Endothelial cell of umbilical vein (primary cell): ENCODE measurements around the gene CAMK2B. TPM values are rescaled to one million over a fixed set of nuclear protein-coding genes. Genes with fewer than 3 reads are reported as not detected.

Experiments
- BruUV-seq: library from RNA; stranded (reverse); fragments of 400-500 nt; replicated peaks from 2 replicates; lab custom pipeline; 2021; lab: Mats Ljungman, UMichigan
- CTCF ChIA-PET: fragments of 300-600, 350-600 bp; sonication (Branson Sonifier 250); formaldehyde crosslinking; loops from one replicate; lab custom pipeline; 2021; ENCODE audit warnings: antibody characterized with exemption, inconsistent platforms; lab: Charles Lee
- POLR2A ChIA-PET: fragments of 300-600, 350-600 bp; sonication (Branson Sonifier 250); formaldehyde crosslinking; loops from one replicate; lab custom pipeline; 2021; ENCODE audit warnings: antibody characterized with exemption, inconsistent platforms; lab: Charles Lee
- DNase-seq: peaks from one replicate; pipeline ENCODE4 v3.0.0-alpha.2; 2011; ENCODE audit warnings: low read depth, low spot score
- FAIRE-seq: peaks from 2 replicates; lab custom pipeline; 2011; peaks lifted over from hg19 to GRCh38; lab: Jason Lieb, UNC
- H2AFZ ChIP-seq: 2 replicates; pipeline ENCODE4 v1.6.0; 2012; ENCODE audit warnings: low read depth, low read length, control low read depth, inconsistent platforms
- H3K27ac ChIP-seq: 2 replicates; pipeline ENCODE4 v1.5.1; 2011; ENCODE audit warnings: low read depth, mild to moderate bottlenecking, control low read depth, low read length, moderate library complexity; ENCODE audit not compliant: insufficient read depth
- H3K27me3 ChIP-seq, 2 experiments: 2 replicates each; pipeline versions ENCODE4 v1.6.0 to v1.6.1; 2011; ENCODE audit warnings: low read length in 2 of 2, mixed read lengths in 1 of 2; ENCODE audit not compliant: control insufficient read depth in 2 of 2, insufficient read depth in 2 of 2
- H3K36me3 ChIP-seq, 2 experiments: 2 replicates in 1 of 2; 3 replicates in 1 of 2; pipeline ENCODE4 v1.5.1; 2011; ENCODE audit warnings: low read length in 2 of 2, mild to moderate bottlenecking in 1 of 2, moderate library complexity in 1 of 2; ENCODE audit not compliant: control insufficient read depth in 2 of 2, insufficient read depth in 2 of 2; ENCODE audit errors: extremely low read depth in 1 of 2
- H3K4me1 ChIP-seq: 3 replicates; pipeline ENCODE4 v1.5.1; 2011; ENCODE audit warnings: mild to moderate bottlenecking, low read length; ENCODE audit not compliant: control insufficient read depth, insufficient read depth; ENCODE audit errors: extremely low read depth
- H3K4me2 ChIP-seq: 2 replicates; pipeline ENCODE4 v1.6.1; 2011; ENCODE audit warnings: low read length, control low read depth, mixed read lengths; ENCODE audit not compliant: insufficient read depth
- H3K4me3 ChIP-seq, 3 experiments: fragments of 200-600 bp in 1 of 3; sonication (generic), shearing (Covaris generic) in 1 of 3; replicated peaks in 1 of 3; 2 replicates each; pipeline ENCODE4 v1.5.1; 2011 to 2016; ENCODE audit warnings: control low read depth in 3 of 3, low read length in 3 of 3, mild to moderate bottlenecking in 2 of 3, inconsistent platforms in 1 of 3, low read depth in 1 of 3, moderate library complexity in 1 of 3; ENCODE audit not compliant: insufficient read depth in 1 of 3
- H3K79me2 ChIP-seq: 2 replicates; pipeline ENCODE4 v1.6.0; 2012; ENCODE audit warnings: low read length, inconsistent platforms; ENCODE audit not compliant: control insufficient read depth, insufficient read depth
- H3K9ac ChIP-seq: replicated peaks from 2 replicates; pipeline ENCODE3; 2011; ENCODE audit warnings: low read length, control low read depth; ENCODE audit not compliant: insufficient read depth; ENCODE audit errors: extremely low read depth
- H3K9me1 ChIP-seq: replicated peaks from 3 replicates; pipeline ENCODE4 v1.6.0; 2011; ENCODE audit warnings: mild to moderate bottlenecking, low read length; ENCODE audit not compliant: control insufficient read depth, insufficient read depth; ENCODE audit errors: extremely low read depth
- H3K9me3 ChIP-seq: replicated peaks from 2 replicates; pipeline ENCODE4 v1.5.1; 2012; ENCODE audit warnings: low read length, inconsistent platforms; ENCODE audit not compliant: control insufficient read depth, insufficient read depth
- H4K20me1 ChIP-seq: replicated peaks from 2 replicates; pipeline ENCODE3; 2011; ENCODE audit warnings: mild to moderate bottlenecking, low read length; ENCODE audit not compliant: control insufficient read depth, insufficient read depth; ENCODE audit errors: extremely low read depth
- CTCF ChIP-seq, 2 donors: IDR thresholded peaks; 1 replicate in 1 of 2; 2 replicates in 1 of 2; pipeline ENCODE4 v1.5.1; 2011; ENCODE audit warnings: low read length in 2 of 2, mild to moderate bottlenecking in 2 of 2, moderate library complexity in 2 of 2, control low read depth in 1 of 2, inconsistent platforms in 1 of 2, low read depth in 1 of 2; ENCODE audit not compliant: insufficient read depth in 1 of 2; ENCODE audit errors: extremely low read depth in 1 of 2
- EZH2 ChIP-seq: IDR thresholded peaks from 2 replicates; pipeline ENCODE4 v1.6.1; 2012; ENCODE audit warnings: borderline replicate concordance, low read depth, mild to moderate bottlenecking, moderate library complexity, low read length, inconsistent platforms; ENCODE audit not compliant: severe bottlenecking
- FOS ChIP-seq: IDR thresholded peaks from 2 replicates; pipeline ENCODE4 v1.6.1; 2011; ENCODE audit warnings: mild to moderate bottlenecking, low read length, moderate library complexity, borderline replicate concordance; ENCODE audit not compliant: insufficient read depth
- GATA2 ChIP-seq: IDR thresholded peaks from 2 replicates; pipeline ENCODE4 v1.7.0; 2011; ENCODE audit warnings: low read depth, mild to moderate bottlenecking, moderate library complexity, mixed read lengths, low read length; ENCODE audit not compliant: insufficient read length, insufficient read depth
- JUN ChIP-seq: IDR thresholded peaks from 2 replicates; pipeline ENCODE4 v1.6.1; 2011; ENCODE audit warnings: borderline replicate concordance, low read depth; ENCODE audit not compliant: insufficient read length, insufficient read depth
- MAX ChIP-seq: IDR thresholded peaks from 2 replicates; pipeline ENCODE4 v1.6.1; 2011; ENCODE audit not compliant: insufficient read depth, insufficient read length
- MYC ChIP-seq: IDR thresholded peaks from one replicate; pipeline ENCODE4 v1.6.1; 2011; ENCODE audit warnings: mild to moderate bottlenecking, low read depth, low read length
- POLR2A ChIP-seq: IDR thresholded peaks from 2 replicates; pipeline ENCODE4 v1.6.1; 2012; ENCODE audit warnings: low read depth, mild to moderate bottlenecking, control low read depth, low read length
- POLR2AphosphoS5 ChIP-seq: IDR thresholded peaks from 2 replicates; pipeline ENCODE4 v1.6.1; 2012; ENCODE audit warnings: low read depth, mild to moderate bottlenecking, control low read depth, low read length, moderate library complexity; ENCODE audit not compliant: insufficient read depth
- dilution Hi-C: fragments of 300-500 bp; cut with MboI; formaldehyde crosslinking; loops from one replicate; pipeline ENCODE4 v1.15.0; 2019; ENCODE audit warnings: low sequenced_read_pairs; ENCODE audit not compliant: extremely low pct_ligation_motif_present
- intact Hi-C: fragments of 100-400 bp; cut with micrococcal nuclease; formaldehyde crosslinking; loops from one replicate; pipeline ENCODE4 v1.10.0; 2022
- polyA plus RNA-seq, 4 experiments: library from polyadenylated mRNA; depleted of rRNA in 3 of 4; stranded (reverse) in 3 of 4; unstranded in 1 of 4; fragments of >200 nt; gene quantifications; 2 replicates each; pipeline versions ENCODE4 v1.2.1 to v1.2.3, GENCODE V29; 2011 to 2012; ENCODE audit warnings: missing spikeins in 1 of 4
- total RNA-seq: library from RNA; stranded (reverse); gene quantifications from 2 replicates; pipeline ENCODE4 v1.2.3, GENCODE V29; 2021

Gene CAMK2B
- total and polyA plus RNA-seq, 2 donors (not counting 3 experiments of a cell fraction or from before 2014, with no cell fraction given) = 0.57 to 1.6 TPM

- FAIRE-seq = no peak
- CTCF ChIA-PET = interaction anchor here (1.5 kb wide), 1 partner anchor 9 kb away, joined by 3 read pairs; no protein-coding TSS in a partner anchor
- Histone ChIP-seq H3K9ac (no peak overlapping the region), H3K27ac (no peak overlapping the region), H4K20me1 (no peaks in the 10 kb centered on the region), H3K9me3 (no peaks in the 10 kb centered on the region), H3K4me3 (no peak overlapping the region), H3K27me3 (peaks cover 8 to 9% of the 10 kb centered on the region in 2 experiments), H3K4me2 (no peak overlapping the region), H3K4me1 (no peaks in the 10 kb centered on the region), H3K79me2 (no peaks in the 10 kb centered on the region), H2AFZ (no peak overlapping the region), H3K9me1 (no peaks in the 10 kb centered on the region), H3K36me3 (no peaks in the 10 kb centered on the region)
- dilution Hi-C loops (no loop called here), intact Hi-C loops (no loop called here)
- no peak for DNase-seq
- POLR2A ChIA-PET = no interaction called here
- no TSS peak for BruUV-seq
- TF ChIP-seq GATA2 = no peak
- TF ChIP-seq POLR2A = no peak
- TF ChIP-seq FOS = no peak
- TF ChIP-seq JUN = no peak
- no peak for TF ChIP-seq MAX
- no peak for TF ChIP-seq EZH2
These were observed 11.1 kb upstream of the CAMK2B start for GRCh38 chr7:44336491-44336890.

- TF ChIP-seq FOS (no peak), CTCF (IDR thresholded peaks at IDR 0.05; ENCODE audit: extremely low read depth in 1 of 2, insufficient read depth in 1 of 2, low read depth in 1 of 2, low read length in 2 of 2) (no peak), POLR2A (no peak), JUN (no peak), EZH2 (no peak), MYC (no peak), POLR2AphosphoS5 (no peak), GATA2 (no peak), MAX (no peak)
- Histone ChIP-seq H3K27me3 (peaks cover 8 to 9% of the 10 kb centered on the region in 2 experiments), H3K9me1 (no peaks in the 10 kb centered on the region), H3K9me3 (no peaks in the 10 kb centered on the region), H3K27ac (no peak overlapping the region), H3K4me3 (no peak overlapping the region), H4K20me1 (no peaks in the 10 kb centered on the region), H3K4me2 (no peak overlapping the region), H2AFZ (no peak overlapping the region), H3K4me1 (no peaks in the 10 kb centered on the region), H3K36me3 (no peaks in the 10 kb centered on the region), H3K79me2 (no peaks in the 10 kb centered on the region), H3K9ac (no peak overlapping the region)
- ChIA-PET POLR2A (no interaction called here), CTCF (interaction anchor here (1.2 to 1.5 kb wide), 2 partner anchors 11 to 14 kb away, joined by 3 read pairs; no protein-coding TSS in a partner anchor)
- DNase-seq = no peak
- no TSS peak for BruUV-seq
- intact Hi-C loops = no loop called here
- no peak for FAIRE-seq
- dilution Hi-C loops = no loop called here
These were observed 9.8 kb upstream of the CAMK2B start for GRCh38 chr7:44335184-44335583.
